Activated CD8-positive, alpha-beta memory T cell treated with anti-CD3 and anti-CD28 coated beads for 36 hours (primary cell): ENCODE measurements around the gene DDR2. TPM values are rescaled to one million over a fixed set of nuclear protein-coding genes. Genes with fewer than 3 reads are reported as not detected.
"Not testable (repeated sequence)": the region's sequence is repeated elsewhere in the genome, so short reads cannot be mapped to it uniquely, and the experiment has no call there.

Experiments used
- CTCF ChIA-PET: fragments of 350-600 bp; sonication (Branson Sonifier 250); formaldehyde crosslinking; loops from one replicate; lab custom pipeline; 2021; ENCODE audit warnings: antibody characterized with exemption; lab: Charles Lee
- POLR2A ChIA-PET: fragments of 350-600 bp; sonication (Branson Sonifier 250); formaldehyde crosslinking; loops from one replicate; lab custom pipeline; 2021; ENCODE audit warnings: antibody characterized with exemption; lab: Charles Lee
- total RNA-seq, 2 experiments: library from RNA; stranded (reverse); gene quantifications; one replicate each; pipeline ENCODE4 v1.2.3, GENCODE V29; 2021

The DDR2 gene
- total RNA-seq, 2 experiments from 2014 or later: 0.17 to 0.36 TPM

DNA sequence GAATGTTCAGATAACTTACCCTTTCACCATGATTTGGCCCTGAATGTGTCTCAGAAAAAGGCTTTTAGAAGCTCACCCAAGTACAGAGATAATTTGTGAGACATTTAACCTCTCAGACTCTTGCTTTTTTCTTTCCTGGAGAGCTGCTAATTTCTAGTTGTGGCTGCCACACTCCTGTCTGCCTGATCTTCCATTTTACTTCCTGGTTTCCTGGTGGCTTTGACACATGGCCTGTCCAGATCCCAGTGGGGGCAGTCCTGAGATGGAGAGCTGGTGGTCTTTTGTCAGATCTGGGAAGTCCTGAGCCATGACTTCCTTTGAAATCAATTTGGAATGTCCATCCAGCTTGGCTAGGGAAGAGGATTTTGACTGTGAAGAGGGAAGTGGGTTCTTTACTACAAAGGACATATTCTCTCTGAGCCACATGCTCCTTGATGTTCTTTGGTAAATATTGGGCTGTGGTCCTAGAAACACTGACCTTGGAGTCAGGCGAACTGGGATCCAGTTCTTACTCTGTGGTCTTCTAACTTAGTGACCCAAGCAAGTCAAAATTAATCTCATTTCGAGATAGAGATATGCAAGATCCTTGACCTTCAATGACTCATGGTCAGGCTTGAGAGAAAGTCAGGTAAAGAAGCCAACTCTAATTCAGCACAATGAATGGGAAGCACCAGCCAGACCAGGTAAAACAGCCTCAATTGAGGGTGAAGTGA, 80.2 kb downstream of the DDR2 start:
- ChIA-PET CTCF (no interaction called here), POLR2A (no interaction called here)

DNA sequence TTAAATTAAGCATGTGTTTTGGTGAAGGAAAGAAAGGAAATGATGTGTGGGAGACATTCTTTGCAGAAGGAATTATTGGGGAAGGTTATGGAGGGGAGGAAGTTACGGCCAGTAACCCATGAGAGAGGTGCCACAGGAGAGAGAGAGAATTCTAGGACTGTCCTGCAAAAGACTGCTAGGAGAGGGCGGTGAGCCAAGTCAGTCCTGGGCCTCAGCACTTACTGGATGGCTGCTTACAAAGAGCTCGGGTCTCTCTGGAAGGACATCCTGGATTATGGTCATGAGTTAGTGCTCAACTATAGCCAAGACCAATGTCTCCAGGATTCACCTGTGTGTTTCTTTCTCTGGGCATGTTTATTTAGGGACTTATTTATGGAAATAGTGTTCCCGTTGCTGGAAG, 83.9 kb downstream of the DDR2 start:
- CTCF ChIA-PET: no interaction called here
- POLR2A ChIA-PET: no interaction called here

DNA sequence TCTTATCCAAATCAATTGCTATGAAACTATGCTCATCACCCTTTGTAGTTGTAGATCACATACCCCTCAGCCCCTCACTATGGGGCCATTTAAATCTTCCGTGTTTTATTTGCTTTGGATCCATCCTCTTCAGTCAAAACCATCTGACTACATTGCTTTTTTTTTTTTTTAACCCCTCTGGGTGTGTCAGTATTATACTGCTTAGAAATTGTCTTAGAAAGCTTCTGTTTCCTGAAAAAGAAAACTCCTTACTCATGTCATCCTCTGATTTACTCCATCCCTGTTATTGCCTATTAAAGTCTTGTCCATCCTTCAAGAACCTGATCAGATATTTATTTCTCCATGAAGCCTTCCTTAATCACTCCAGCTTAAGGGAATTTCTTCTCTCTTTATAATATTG, 84.3 kb downstream of the DDR2 start:
- ChIA-PET CTCF (no interaction called here), POLR2A (no interaction called here)

DNA sequence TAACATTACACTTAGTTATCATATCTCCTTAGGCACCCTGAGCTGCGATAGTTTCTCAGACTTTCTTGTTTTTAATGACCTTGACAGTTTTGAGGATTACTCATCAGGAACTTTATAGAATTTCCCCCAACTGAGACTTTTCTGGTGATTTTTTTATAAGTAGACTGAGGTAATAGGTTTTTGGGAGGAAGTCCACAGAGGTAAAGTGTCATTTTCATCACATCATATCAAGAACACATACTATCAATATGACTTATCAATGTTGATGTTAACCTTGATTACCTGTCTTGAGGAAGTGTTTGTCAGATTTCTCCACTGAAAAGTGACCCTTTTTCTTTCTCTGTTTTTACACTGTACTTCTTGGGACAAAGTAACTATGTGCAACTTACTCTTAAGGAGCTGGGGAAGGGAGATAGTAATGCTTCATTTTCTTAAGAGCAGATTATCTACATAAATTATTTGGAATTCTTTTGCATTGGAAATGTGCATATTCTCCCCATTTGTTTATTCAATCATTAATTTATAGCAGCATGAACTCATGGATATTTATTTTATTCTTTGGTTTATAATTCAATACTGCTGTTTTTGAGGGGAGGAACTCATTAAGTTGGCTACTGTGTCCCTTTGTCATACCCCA, 85.4 kb downstream of the DDR2 start:
- ChIA-PET CTCF (no interaction called here), POLR2A (no interaction called here)

DNA sequence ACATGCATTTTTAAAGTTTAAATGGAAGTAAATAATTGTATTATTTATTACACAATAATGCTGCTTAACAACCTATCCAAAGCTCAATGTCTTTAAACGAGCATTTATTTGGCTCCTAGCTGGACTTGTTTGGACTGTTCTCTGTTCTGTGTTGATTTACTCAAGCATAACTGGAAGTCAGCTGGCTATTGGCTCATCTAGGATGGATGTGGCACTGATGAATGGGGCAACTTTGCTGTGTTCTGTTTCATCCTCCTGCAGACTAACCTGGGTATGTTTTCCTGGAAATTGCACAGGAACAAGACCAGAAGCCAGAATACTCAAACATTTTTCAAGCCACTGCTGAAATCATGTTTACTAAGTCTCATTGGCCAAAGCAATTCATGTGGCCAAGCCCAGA, 87.4 kb downstream of the DDR2 start:
- ChIA-PET CTCF (no interaction called here), POLR2A (no interaction called here)

DNA sequence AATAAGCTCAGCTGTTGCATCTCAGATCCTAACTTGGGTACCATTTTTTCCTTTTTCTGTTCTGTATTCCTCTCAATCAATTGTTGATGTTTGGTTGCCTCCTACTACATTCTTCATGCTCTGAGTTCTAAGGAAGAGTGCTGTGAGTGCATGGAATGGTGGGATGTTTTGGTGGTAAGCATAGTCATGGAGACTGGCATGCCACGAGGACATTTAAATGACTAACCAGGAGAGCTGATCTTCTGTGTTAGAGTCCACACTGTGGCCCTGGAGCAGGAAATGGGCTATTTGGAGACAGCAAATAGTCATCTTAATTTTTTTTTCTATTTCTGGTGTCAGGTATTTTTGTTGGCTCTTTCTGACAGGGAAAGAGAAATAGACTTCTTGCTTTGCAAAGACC, 88.7 kb downstream of the DDR2 start:
- ChIA-PET POLR2A (no interaction called here), CTCF (no interaction called here)

DNA sequence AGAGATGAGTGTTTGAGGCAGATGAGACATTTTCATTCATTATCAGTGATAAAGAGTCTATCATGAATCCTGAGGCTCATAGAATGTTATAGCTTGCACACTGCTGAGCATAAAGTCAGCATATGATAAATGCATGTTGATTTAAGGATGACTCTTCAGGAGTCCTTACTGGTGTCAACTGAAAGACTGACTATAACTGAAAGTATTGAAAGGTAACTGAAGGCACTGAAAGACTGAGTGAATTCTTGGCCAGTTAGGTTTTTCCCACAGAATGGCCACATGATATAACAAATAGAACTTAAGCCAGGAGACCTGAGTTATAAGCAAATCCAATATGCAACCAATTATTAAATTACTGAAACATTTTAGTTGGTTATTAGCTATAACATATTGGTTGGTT, 89.2 kb downstream of the DDR2 start:
- ChIA-PET POLR2A (no interaction called here), CTCF (no interaction called here)

DNA sequence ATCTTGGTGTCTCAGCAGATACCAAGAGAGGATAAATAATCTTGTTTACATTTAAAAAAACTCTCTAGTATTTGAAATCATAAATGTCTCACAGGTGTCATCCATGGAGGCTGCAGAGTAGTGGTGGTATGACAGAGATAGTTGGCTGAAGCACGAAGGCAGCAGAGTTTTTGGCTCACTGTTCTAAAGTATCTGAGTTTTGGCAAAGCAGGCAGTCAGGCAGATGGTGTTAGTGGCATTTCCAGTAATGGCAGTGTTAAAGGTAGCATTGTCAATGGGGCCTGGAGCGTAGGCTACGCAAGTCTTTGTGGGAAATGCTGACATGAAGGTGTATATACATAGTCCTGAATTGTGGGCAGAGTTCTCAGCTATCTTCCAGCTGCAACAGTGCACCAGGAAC, 89.8 kb downstream of the DDR2 start:
- CTCF ChIA-PET: no interaction called here
- POLR2A ChIA-PET: no interaction called here

DNA sequence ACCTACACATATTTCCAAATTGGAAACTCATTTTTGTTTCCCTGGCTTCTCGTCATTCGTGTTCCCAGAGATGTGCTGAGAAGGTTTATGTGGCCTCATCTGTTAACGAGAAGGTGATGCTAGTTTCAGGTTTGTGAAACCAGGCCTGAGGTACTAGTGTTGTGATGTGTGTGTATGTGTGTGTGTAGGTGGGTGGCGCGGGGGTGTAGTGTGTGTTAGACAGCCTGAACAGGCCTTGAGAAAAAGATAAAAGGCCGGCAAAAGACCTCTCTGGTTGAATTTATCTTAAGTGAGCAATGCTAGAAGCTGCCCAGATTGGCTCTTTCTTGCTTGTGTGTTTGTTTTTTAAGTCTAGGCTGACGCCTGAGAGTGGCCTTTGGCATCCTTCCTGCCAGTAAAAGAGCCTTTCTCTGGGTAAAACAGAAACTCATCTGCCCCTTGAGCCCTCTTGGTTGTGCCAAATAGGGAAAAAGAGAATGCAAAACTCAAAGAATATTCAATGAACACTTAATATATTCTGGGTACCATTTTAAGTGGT, 92.4 kb downstream of the DDR2 start:
- ChIA-PET CTCF (no interaction called here), POLR2A (no interaction called here)

DNA sequence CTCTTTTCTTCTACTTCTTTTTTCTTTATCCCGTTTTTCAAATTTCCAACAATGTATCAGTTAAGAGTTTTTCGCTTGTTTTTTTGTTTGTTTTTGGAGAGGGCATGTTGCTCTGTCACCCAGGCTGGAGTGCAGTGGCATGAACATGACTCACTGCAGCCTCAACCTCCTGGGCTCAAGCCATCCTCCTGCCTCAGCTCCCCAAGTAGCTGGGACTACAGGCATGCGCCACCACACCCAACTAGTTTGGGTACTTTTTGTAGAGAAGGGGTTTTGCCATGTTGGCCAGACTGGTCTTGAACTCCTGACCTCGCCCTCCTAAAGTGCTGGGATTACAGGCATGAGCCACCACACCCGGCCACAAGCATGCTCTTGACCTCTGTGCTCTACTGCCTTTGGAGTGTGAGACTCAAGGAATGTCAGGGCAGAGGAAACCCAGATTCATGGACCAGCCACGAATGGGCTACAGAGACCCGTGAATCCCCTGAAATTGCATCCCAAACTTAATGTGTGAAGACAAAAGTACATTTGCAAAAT, 93.1 kb downstream of the DDR2 start:
- POLR2A ChIA-PET: no interaction called here

DNA sequence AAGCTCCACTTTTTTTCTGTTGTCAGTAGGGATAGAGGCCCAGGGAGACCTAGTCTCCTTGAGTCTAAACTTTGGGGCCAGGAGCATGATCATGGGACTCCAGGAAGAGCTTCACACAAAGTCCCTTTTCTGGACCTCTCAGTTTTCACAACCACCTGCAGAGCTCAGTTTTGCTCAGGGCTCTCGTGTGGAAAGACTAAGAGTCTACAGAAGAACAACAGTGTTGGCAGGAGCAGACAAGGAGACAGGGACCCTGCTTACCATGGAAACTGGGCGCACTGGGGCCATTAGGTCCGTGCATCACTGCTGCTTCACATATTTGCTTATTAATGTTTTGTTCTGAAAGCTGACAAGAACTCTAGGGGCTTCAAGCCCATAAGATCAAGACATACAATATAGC, 94.3 kb downstream of the DDR2 start:
- ChIA-PET POLR2A (no interaction called here), CTCF (no interaction called here)

More for the DNA sequence above, 93.1 kb downstream of the DDR2 start:
- CTCF ChIA-PET: no interaction called here

DNA sequence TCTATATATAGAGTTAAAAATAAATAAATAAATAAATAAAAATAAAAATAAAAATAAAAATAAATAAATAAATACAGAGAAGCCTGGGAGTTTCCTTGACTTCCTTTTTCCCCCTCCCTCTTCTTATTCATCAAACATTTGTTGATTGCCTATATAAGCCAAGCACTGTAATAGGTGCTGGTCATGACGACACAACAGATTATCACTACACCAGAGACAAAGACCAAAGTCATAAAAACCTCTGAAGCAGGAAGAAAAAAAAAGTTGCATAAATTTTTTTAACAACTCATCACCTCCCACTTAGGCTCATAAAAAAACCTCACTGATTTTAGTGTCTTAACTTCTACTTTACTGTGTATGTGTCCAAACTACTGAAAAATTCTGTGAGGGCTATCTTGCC, 95.2 kb downstream of the DDR2 start:
- CTCF ChIA-PET, POLR2A ChIA-PET: not testable (repeated sequence)

DNA sequence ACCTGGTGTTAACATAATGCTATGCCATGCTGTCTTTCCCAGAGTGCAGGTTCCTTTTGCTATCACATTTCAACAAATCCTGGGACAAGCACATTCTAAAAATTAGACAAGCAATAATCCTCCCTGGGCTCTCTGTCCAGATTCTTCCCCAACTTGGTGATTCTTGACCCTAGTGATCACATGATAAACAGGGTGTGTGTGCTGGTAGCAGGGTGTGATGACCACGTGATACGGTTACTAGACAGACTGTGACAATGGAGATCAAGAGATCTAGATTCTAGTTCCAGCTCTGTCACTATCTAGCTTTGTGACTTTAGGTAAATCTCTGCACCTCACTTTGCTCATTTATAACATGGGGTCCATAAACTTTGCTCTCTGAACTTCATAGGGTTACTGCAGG, 96.3 kb downstream of the DDR2 start:
- CTCF ChIA-PET: no interaction called here
- POLR2A ChIA-PET: no interaction called here

DNA sequence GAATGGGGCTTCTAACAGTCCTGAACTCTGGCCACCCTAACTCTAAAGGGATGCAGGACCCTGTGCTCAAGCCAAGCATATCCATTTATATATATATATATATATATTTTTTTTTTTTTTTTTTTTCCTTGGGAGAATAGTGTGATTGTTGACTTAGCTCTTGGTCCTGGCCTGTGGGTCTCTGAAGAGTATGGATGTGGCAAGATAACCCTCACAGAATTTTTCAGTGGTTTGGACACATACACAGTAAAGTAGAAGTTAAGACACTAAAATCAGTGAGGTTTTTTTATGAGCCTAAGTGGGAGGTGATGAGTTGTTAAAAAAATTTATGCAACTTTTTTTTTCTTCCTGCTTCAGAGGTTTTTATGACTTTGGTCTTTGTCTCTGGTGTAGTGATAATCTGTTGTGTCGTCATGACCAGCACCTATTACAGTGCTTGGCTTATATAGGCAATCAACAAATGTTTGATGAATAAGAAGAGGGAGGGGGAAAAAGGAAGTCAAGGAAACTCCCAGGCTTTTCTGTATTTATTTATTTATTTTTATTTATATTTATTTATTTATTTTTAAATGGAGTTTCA, 97.0 kb downstream of the DDR2 start:
- CTCF ChIA-PET, POLR2A ChIA-PET: not testable (repeated sequence)

DNA sequence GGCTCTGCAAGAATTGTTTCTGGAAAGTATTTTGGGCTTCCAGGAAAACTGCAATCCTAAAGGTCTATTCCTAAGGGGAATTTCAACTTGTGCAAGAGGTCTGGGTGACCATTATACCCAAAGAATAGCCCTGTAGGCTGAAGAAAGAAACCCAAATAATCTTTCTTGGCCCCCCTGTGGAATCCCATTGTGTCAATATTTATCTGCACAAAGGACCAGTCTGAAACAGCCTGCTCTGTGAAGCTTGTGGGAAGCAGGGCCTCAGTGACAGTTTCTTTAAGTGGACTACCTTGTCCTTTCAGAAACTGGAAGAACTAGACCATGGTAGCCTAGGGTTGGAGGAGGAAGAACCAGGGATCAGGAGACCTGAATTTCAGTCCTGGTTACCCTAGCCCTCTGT, 99.8 kb downstream of the DDR2 start:
- ChIA-PET POLR2A (no interaction called here), CTCF (no interaction called here)

DNA sequence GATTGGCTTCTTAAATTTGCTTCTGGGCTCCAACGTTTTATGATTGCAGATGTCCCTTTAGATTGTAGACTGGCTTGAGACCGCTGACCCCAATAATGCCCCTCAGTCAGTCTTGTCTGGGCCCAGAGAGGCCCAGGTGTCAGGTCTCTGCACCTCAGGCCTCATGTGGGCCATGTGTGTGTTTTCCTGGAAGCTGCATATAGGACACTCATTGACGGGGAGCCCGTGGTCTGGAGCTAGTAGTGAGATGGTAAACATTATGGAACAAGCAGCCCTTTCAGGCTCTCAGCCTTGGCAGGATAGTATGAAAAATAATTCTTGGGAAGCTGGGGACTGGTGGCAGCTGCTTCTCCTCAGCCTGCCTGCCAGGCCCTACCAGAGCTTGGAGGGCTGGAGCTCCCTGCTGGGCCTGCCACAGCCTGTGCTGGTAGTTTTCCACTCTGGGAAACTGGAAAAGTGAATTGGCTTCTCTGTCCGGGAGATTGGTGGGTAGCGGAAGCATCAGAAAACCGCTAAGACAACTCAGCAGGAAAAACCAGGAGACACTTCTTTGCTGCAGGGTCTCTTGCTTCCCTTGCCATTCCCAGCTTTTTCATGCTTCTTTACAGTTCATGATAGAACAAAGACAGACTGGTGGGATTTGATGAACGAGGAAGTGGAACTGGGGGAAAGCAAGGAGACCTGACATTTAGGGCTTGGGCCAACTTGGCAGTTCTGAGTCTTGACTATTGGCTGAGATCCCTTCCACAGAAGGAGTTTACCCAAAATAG, 100.5 kb downstream of the DDR2 start:
- ChIA-PET POLR2A (no interaction called here), CTCF (no interaction called here)

DNA sequence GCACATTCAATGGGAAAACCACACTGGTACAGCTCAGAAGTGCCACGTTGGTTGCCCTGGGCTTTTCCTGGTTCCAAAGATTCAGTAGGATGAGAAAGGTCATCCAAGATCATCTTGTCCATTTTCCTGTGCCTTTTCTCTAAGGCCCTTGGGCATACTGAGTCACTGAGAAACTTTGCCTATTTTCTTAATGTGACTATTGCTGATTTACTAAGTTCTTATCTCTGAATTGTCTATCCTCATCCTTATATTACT, 101.0 kb downstream of the DDR2 start:
- CTCF ChIA-PET: no interaction called here
- POLR2A ChIA-PET: no interaction called here

DNA sequence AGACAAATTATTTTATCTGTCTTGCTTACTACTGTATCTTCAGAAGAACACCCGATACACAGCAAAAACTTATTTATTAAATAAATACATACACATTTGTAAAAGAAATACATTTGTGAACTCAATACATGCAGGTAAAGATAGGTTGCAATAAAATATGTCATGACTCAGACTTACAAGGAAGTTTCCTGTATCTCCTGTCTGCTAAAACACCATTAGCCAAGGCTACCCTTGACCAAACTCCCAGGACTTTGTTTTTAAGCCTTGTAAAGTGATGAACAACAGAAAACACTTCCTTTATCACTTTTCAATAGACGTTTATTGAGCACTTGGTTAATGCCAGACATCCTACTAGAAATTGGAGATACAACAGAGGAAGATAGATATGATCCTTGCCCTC, 101.8 kb downstream of the DDR2 start:
- CTCF ChIA-PET: no interaction called here
- POLR2A ChIA-PET: no interaction called here

DNA sequence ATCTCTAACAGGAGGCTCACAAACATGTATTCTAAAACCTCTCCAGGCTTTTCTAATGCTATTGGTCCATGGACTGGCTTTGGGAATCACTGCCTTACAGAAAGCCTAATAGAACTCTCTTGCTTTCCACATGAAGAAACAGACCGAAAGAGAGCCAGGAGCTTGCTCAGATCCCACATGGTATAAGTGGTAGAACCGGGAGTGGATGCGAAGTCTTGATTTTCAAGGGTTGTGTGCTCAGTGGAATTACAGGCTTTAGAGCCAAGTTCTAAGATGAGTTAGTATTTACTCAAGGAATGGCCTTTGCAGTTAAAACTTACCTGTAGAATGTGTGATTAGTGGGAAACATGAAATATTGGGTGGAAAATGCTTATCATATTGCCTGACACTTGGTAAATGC, 103.9 kb downstream of the DDR2 start:
- CTCF ChIA-PET: no interaction called here

DNA sequence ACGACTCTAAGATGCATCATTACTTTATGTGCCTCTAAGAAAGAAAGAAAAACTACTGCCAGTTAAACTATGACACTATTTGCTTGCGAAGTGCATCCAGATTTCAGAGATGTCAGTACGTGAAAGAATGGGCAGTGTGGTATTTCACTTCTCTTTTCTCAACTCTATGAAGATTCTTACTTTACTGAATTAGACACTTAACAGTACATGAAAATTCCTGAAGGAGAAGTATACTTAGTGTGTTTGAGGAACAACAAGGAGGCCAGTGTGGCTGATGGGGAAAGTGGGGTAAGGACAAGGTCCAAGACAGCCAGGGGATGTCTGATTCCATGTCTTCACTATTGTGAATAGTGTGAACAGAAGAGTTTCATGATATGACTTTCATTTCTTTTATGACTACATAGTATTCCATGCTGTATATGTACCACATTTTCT, 104.4 kb downstream of the DDR2 start:
- ChIA-PET CTCF (no interaction called here), POLR2A (no interaction called here)

More for the DNA sequence above, 103.9 kb downstream of the DDR2 start:
- POLR2A ChIA-PET: no interaction called here
